ENCODE results near the gene ZW10.

- TF ChIP-seq EZH2 (IDR thresholded peaks at IDR 0.05; ENCODE audit: borderline replicate concordance, low read length) (no peak), CTCF (IDR thresholded peaks at IDR 0.05; ENCODE audit: low read length) (no peak)
Measured at GRCh38 chr11:113722221-113722620, 51.3 kb downstream of the ZW10 start.

Measured in OCI-LY1 (cell line).